A549 (cell line): ENCODE data around the gene UBB. TPM values are rescaled to one million over a fixed set of nuclear protein-coding genes. Genes with fewer than 3 reads are reported as not detected.

Experiments used
- ATAC-seq, 2 experiments: fragments of 200-7000 bp in 1 of 2; fragments of >200 bp in 1 of 2; cut with Nextera tagmentation in 1 of 2; cut with Tn5 transposase in 1 of 2; 3 replicates each; pipeline versions ENCODE4 v1.8.0 to v1.9.1; 2018 to 2020; ENCODE audit warnings: mild to moderate bottlenecking in 1 of 2, moderate library complexity in 1 of 2
- CTCF ChIA-PET: fragments of 300-600 bp; sonication (Branson Sonifier 250); formaldehyde crosslinking; extraction: SDS; loops from one replicate; lab custom pipeline; 2021; ENCODE audit warnings: antibody characterized with exemption, inconsistent platforms; lab: Yijun Ruan, JAX
- POLR2A ChIA-PET: fragments of 350-600 bp; formaldehyde crosslinking; extraction: SDS; loops from one replicate; lab custom pipeline; 2021; ENCODE audit warnings: antibody characterized with exemption, inconsistent platforms; lab: Yijun Ruan, JAX
- DNase-seq, 2 experiments: peaks; one replicate each; pipeline versions ENCODE4 v3.0.0 to v3.0.0-alpha.2; 2011 to 2016; ENCODE audit warnings: low read depth in 1 of 2, low spot score in 1 of 2
- FAIRE-seq: peaks from 2 replicates; lab custom pipeline; 2011; peaks lifted over from hg19 to GRCh38; lab: Jason Lieb, UNC
- H3K27ac ChIP-seq, 2 experiments: fragments of >200 bp; sonication (Bioruptor Twin); formaldehyde crosslinking; 3 replicates each; pipeline ENCODE4 v1.5.1; 2016 to 2017
- H3K4me1 ChIP-seq: fragments of >200 bp; sonication (Bioruptor Twin); formaldehyde crosslinking; 3 replicates; pipeline ENCODE4 v1.6.1; 2016
- H3K4me2 ChIP-seq: fragments of >200 bp; sonication (Bioruptor Twin); formaldehyde crosslinking; 3 replicates; pipeline ENCODE4 v1.6.1; 2016
- H3K4me3 ChIP-seq: fragments of >200 bp; sonication (Bioruptor Twin); formaldehyde crosslinking; 3 replicates; pipeline ENCODE4 v1.5.1; 2016
- H3K9me3 ChIP-seq: fragments of >200 bp; sonication (Bioruptor Twin); formaldehyde crosslinking; 3 replicates; pipeline ENCODE4 v1.6.1; 2016
- CBX2 ChIP-seq: fragments of 200-600 bp; sonication (generic); IDR thresholded peaks from 2 replicates; pipeline ENCODE4 v1.6.1; 2016; ENCODE audit warnings: low read depth, mild to moderate bottlenecking, borderline replicate concordance
- CBX8 ChIP-seq: fragments of 200-600 bp; sonication (generic); IDR thresholded peaks from 2 replicates; pipeline ENCODE4 v1.6.1; 2016
- CEBPB ChIP-seq, 2 experiments: fragments of >200 bp in 1 of 2; sonication (Bioruptor Twin) in 1 of 2; formaldehyde crosslinking in 1 of 2; IDR thresholded peaks; 2 replicates each; pipeline ENCODE4 v1.6.1; 2012 to 2016
- CHD2 ChIP-seq: fragments of 150-350 bp; IDR thresholded peaks from 2 replicates; pipeline ENCODE4 v1.6.1; 2014; ENCODE audit warnings: low read length; ENCODE audit not compliant: partially characterized antibody
- EHMT2 ChIP-seq: fragments of 200-600 bp; sonication (generic); IDR thresholded peaks from 2 replicates; pipeline ENCODE4 v1.6.1; 2016; ENCODE audit warnings: antibody characterized with exemption, low read depth, mild to moderate bottlenecking, moderate library complexity
- ELK1 ChIP-seq: fragments of 150-350 bp; IDR thresholded peaks from 2 replicates; pipeline ENCODE4 v1.6.1; 2014; ENCODE audit warnings: low read depth, mild to moderate bottlenecking, low read length
- ESRRA ChIP-seq: fragments of 150-350 bp; IDR thresholded peaks from 2 replicates; pipeline ENCODE4 v1.6.1; 2014; ENCODE audit warnings: mild to moderate bottlenecking, low read length, borderline replicate concordance
- FOSB ChIP-seq: fragments of 250-450 bp; sonication (Bioruptor Pico); IDR thresholded peaks from 2 replicates; pipeline ENCODE4 v1.5.0; 2020; ENCODE audit warnings: mild to moderate bottlenecking, moderate library complexity
- FOSL2 ChIP-seq, 2 experiments: fragments of 450-650 bp in 1 of 2; fragments of >200 bp in 1 of 2; sonication (Bioruptor Twin) in 1 of 2; formaldehyde crosslinking; IDR thresholded peaks; 2 replicates each; pipeline versions ENCODE4 v1.5.0 to v1.6.1; 2016 to 2020; ENCODE audit warnings: mild to moderate bottlenecking in 1 of 2, moderate library complexity in 1 of 2
- HEYL ChIP-seq: fragments of 250-450 bp; sonication (Bioruptor Pico); IDR thresholded peaks from 2 replicates; pipeline ENCODE4 v1.8.0; 2021; ENCODE audit warnings: mild to moderate bottlenecking, moderate library complexity
- HOXA7 ChIP-seq: fragments of 250-450 bp; sonication (Bioruptor Pico); IDR thresholded peaks from 2 replicates; pipeline ENCODE4 v1.5.0; 2020; ENCODE audit warnings: mild to moderate bottlenecking, moderate library complexity
- HOXB5 ChIP-seq: fragments of 250-450 bp; sonication (Bioruptor Pico); IDR thresholded peaks from 2 replicates; pipeline ENCODE4 v1.5.0; 2020; ENCODE audit warnings: mild to moderate bottlenecking, moderate library complexity
- JUN ChIP-seq, 2 experiments: fragments of >200 bp; sonication (Bioruptor Twin); formaldehyde crosslinking; IDR thresholded peaks; 2 replicates in 1 of 2; 3 replicates in 1 of 2; pipeline ENCODE4 v1.6.1; 2016 to 2017
- JUNB ChIP-seq: fragments of >200 bp; sonication (Bioruptor Twin); formaldehyde crosslinking; IDR thresholded peaks from 2 replicates; pipeline ENCODE4 v1.6.1; 2016
- KDM5A ChIP-seq: fragments of 200-600 bp; sonication (generic); IDR thresholded peaks from 2 replicates; pipeline ENCODE4 v1.6.1; 2016; ENCODE audit warnings: antibody characterized with exemption, mild to moderate bottlenecking
- MAFK ChIP-seq: fragments of 450-650 bp; IDR thresholded peaks from 2 replicates; pipeline ENCODE4 v1.6.1; 2014; ENCODE audit not compliant: partially characterized antibody
- MAX ChIP-seq: IDR thresholded peaks from 2 replicates; pipeline ENCODE4 v1.6.1; 2012
- MAZ ChIP-seq: fragments of 150-350 bp; IDR thresholded peaks from 2 replicates; pipeline ENCODE4 v1.6.1; 2014; ENCODE audit warnings: antibody characterized with exemption, low read depth, low read length, borderline replicate concordance
- MYC ChIP-seq: IDR thresholded peaks from 2 replicates; pipeline ENCODE4 v1.6.1; 2012; ENCODE audit warnings: mild to moderate bottlenecking, inconsistent platforms, low read length, improper control_type of control experiment, borderline replicate concordance
- NPAS2 ChIP-seq: fragments of 250-450 bp; sonication (Bioruptor Pico); IDR thresholded peaks from 2 replicates; pipeline ENCODE4 v1.8.0; 2022; ENCODE audit warnings: mild to moderate bottlenecking, moderate library complexity, borderline replicate concordance
- POLR2AphosphoS2 ChIP-seq: conservative IDR thresholded peaks from 2 replicates; pipeline ENCODE4 v1.6.1; 2012; ENCODE audit warnings: low read length, improper control_type of control experiment, inconsistent platforms
- RARB ChIP-seq: fragments of 250-450 bp; sonication (Bioruptor Pico); IDR thresholded peaks from 2 replicates; pipeline ENCODE4 v1.8.0; 2021; ENCODE audit warnings: mild to moderate bottlenecking, moderate library complexity
- RCOR1 ChIP-seq: fragments of 150-350 bp; IDR thresholded peaks from 2 replicates; pipeline ENCODE4 v1.6.1; 2014; ENCODE audit warnings: antibody characterized with exemption, low read length, low read depth
- RFX5 ChIP-seq: fragments of 450-650 bp; IDR thresholded peaks from 2 replicates; pipeline ENCODE4 v1.7.1; 2014; ENCODE audit warnings: antibody characterized with exemption, mild to moderate bottlenecking, moderate library complexity
- SMC3 ChIP-seq: fragments of >200 bp; sonication (Bioruptor Twin); formaldehyde crosslinking; IDR thresholded peaks from 3 replicates; pipeline ENCODE4 v1.6.1; 2018; ENCODE audit warnings: inconsistent platforms
- SREBF2 ChIP-seq: fragments of 450-650 bp; IDR thresholded peaks from 2 replicates; pipeline ENCODE4 v1.6.1; 2014; ENCODE audit warnings: mild to moderate bottlenecking, moderate library complexity
- TP53 ChIP-seq: fragments of 250-450 bp; sonication (Bioruptor Pico); IDR thresholded peaks from 2 replicates; pipeline ENCODE4 v1.5.0; 2021; ENCODE audit warnings: mild to moderate bottlenecking, moderate library complexity
- ZC3H11A ChIP-seq: fragments of 450-650 bp; IDR thresholded peaks from 2 replicates; pipeline ENCODE4 v1.6.1; 2014; ENCODE audit warnings: antibody characterized with exemption, mild to moderate bottlenecking
- ZFP36 ChIP-seq: fragments of 450-650 bp; IDR thresholded peaks from 2 replicates; pipeline ENCODE4 v1.6.1; 2014; ENCODE audit warnings: borderline replicate concordance; ENCODE audit not compliant: partially characterized antibody
- ZNF302 ChIP-seq: fragments of 250-450 bp; sonication (Bioruptor Pico); IDR thresholded peaks from 2 replicates; pipeline ENCODE4 v1.9.0; 2021; ENCODE audit warnings: inconsistent platforms, mild to moderate bottlenecking, moderate library complexity
- WGBS: methylation state at CpG from one replicate; pipeline ENCODE4 v1.1.6; 2017; ENCODE audit errors: missing lambda C conversion rate; 5-methylcytosine and 5-hydroxymethylcytosine counted together
- polyA plus RNA-seq, 4 experiments: library from polyadenylated mRNA; depleted of rRNA in 3 of 4; stranded (reverse); fragments of >200 nt; fragmentation: RNase III in 1 of 4; extraction: RNeasy Plus Mini Kit Qiagen cat#74134 plus additional on column Dnase treatment in 1 of 4; gene quantifications; 2 replicates in 3 of 4; 3 replicates in 1 of 4; pipeline ENCODE4 v1.2.3, GENCODE V29; 2011 to 2017
- TF ChIP-seq, protein P1 (sequence below): IDR thresholded peaks from 2 replicates; pipeline ENCODE4 v1.6.1; 2012; ENCODE audit warnings: low read depth, borderline replicate concordance
- TF ChIP-seq, protein P2 (sequence below): fragments of 200-600 bp; sonication (generic); IDR thresholded peaks from 2 replicates; pipeline ENCODE4 v1.6.1; 2016; ENCODE audit warnings: antibody characterized with exemption, mild to moderate bottlenecking, moderate library complexity
- TF ChIP-seq, protein P3 (sequence below): fragments of 250-450 bp; sonication (Bioruptor Pico); IDR thresholded peaks from 2 replicates; pipeline ENCODE4 v1.5.0; 2021; ENCODE audit warnings: mild to moderate bottlenecking, moderate library complexity, borderline replicate concordance

Gene UBB
- polyA plus RNA-seq, 2 of the 4 experiments (the other 2 are of a cell fraction): 2,404 to 2,851 TPM

DNA sequence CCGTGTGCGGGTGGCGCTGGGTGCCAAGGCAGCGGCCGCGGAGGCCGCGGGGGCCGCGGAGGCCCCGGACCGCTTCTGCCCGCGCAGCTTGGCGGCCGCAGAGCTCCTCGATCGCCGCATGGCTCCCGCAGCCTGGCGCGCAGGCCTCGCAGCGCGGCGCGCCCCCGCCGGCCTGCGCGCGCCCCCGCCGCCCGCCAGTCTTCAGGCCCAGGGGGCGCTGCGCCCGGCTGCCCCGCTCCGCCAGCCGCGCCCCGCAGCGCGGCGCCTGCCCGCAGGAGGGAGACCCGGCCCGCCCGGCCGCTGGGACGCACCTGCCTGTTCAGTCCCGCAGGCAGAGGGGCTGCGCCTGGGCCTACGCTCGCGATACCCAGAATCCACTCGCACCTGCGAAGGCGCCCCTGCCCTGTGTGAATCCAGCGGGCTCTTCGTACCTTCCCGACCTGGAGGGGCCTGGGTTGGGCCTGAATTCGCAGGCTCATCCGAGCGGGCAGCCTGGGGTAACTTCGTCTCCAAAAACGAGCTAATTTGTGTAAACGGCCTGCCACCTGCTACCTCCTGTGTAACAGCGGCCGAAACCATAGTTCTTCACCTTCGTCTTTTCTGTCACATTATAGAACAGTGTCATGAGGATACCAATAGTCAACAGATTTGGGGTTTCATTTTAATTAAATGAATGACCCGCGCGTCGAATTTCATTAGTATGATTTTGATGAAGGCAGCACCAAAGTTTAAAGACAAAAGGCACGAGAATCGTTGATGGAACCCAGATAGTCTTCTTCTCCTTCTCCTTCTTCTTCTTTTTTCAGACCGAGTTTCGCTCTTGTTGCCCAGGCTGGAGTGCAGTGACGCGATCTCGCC, 27.3 kb upstream of the UBB start, which contains the start of gene CENPV:
TSS of gene CENPV (minus strand) at position 153 of the 858 bp plus-strand sequence. CDS start at position 120, 33 bp downstream.
- Histone ChIP-seq H3K4me2 (peak within 1 kb of the TSS; percentile 93), H3K9me3 (no peaks in the 10 kb centered on the region), H3K4me1 (peaks cover 12% of the 10 kb centered on the region), H3K4me3 (peak within 1 kb of the TSS; percentile 71), H3K27ac (peak within 1 kb of the TSS; percentile 87 to 96)
- ChIA-PET CTCF (interaction anchor here (0.6 to 9.4 kb wide), 40 partner anchors 11 to 284 kb away, joined by 3 to 163 read pairs (median 4); partner anchors contain the start of gene PIGL), POLR2A (interaction anchor here (0.5 to 4.6 kb wide), 20 partner anchors 9 to 236 kb away, joined by 3 to 57 read pairs (median 5); partner anchors contain the start of genes LRRC75A, NCOR1 and UBB)
- ATAC-seq: peak; percentile 80 to 89
- 63% methylated on average over 28 of the region's 83 CpGs for WGBS
- peak; percentile 72 to 91 for DNase-seq
- no peak for FAIRE-seq
- TF ChIP-seq CBX2: no peak
- no peak for TF ChIP-seq ESRRA
- no peak for TF ChIP-seq CBX8
- no peak for TF ChIP-seq RFX5
- 0 out of 2 replicates have a peak, but pooled peaks have one; percentile 35 for TF ChIP-seq MAX
- no peak for TF ChIP-seq MAZ
- TF ChIP-seq TP53 (CRISPR knock-in tag): 0 out of 2 replicates have a peak, but pooled peaks have one; percentile 19
- no peak for TF ChIP-seq JUNB
- TF ChIP-seq MYC: peak; percentile 74
- TF ChIP-seq ZFP36: no peak
- no peak for TF ChIP-seq MAFK
- TF ChIP-seq, protein P1, sequence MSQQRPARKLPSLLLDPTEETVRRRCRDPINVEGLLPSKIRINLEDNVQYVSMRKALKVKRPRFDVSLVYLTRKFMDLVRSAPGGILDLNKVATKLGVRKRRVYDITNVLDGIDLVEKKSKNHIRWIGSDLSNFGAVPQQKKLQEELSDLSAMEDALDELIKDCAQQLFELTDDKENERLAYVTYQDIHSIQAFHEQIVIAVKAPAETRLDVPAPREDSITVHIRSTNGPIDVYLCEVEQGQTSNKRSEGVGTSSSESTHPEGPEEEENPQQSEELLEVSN: no peak; the same call in none of the 2 replicates
- TF ChIP-seq, protein P2, sequence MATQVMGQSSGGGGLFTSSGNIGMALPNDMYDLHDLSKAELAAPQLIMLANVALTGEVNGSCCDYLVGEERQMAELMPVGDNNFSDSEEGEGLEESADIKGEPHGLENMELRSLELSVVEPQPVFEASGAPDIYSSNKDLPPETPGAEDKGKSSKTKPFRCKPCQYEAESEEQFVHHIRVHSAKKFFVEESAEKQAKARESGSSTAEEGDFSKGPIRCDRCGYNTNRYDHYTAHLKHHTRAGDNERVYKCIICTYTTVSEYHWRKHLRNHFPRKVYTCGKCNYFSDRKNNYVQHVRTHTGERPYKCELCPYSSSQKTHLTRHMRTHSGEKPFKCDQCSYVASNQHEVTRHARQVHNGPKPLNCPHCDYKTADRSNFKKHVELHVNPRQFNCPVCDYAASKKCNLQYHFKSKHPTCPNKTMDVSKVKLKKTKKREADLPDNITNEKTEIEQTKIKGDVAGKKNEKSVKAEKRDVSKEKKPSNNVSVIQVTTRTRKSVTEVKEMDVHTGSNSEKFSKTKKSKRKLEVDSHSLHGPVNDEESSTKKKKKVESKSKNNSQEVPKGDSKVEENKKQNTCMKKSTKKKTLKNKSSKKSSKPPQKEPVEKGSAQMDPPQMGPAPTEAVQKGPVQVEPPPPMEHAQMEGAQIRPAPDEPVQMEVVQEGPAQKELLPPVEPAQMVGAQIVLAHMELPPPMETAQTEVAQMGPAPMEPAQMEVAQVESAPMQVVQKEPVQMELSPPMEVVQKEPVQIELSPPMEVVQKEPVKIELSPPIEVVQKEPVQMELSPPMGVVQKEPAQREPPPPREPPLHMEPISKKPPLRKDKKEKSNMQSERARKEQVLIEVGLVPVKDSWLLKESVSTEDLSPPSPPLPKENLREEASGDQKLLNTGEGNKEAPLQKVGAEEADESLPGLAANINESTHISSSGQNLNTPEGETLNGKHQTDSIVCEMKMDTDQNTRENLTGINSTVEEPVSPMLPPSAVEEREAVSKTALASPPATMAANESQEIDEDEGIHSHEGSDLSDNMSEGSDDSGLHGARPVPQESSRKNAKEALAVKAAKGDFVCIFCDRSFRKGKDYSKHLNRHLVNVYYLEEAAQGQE: peak; percentile 70
- no peak for TF ChIP-seq NPAS2 (CRISPR knock-in tag)
- no peak for TF ChIP-seq FOSL2 (IDR thresholded peaks at IDR 0.05)
- TF ChIP-seq FOSL2 (CRISPR knock-in tag; IDR thresholded peaks at IDR 0.05): no peak; the same call in 1 of the 2 replicates
- peak; percentile 85 for TF ChIP-seq CHD2
- no peak for TF ChIP-seq HEYL (CRISPR knock-in tag)
- TF ChIP-seq HOXB5 (CRISPR knock-in tag): no peak
- TF ChIP-seq, protein P3, sequence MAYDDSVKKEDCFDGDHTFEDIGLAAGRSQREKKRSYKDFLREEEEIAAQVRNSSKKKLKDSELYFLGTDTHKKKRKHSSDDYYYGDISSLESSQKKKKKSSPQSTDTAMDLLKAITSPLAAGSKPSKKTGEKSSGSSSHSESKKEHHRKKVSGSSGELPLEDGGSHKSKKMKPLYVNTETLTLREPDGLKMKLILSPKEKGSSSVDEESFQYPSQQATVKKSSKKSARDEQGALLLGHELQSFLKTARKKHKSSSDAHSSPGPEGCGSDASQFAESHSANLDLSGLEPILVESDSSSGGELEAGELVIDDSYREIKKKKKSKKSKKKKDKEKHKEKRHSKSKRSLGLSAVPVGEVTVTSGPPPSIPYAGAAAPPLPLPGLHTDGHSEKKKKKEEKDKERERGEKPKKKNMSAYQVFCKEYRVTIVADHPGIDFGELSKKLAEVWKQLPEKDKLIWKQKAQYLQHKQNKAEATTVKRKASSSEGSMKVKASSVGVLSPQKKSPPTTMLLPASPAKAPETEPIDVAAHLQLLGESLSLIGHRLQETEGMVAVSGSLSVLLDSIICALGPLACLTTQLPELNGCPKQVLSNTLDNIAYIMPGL (CRISPR knock-in tag): peak; percentile 28; the same call in 1 of the 2 replicates
- peak; percentile 40 to 86; a peak in 3 of 5 replicates for TF ChIP-seq JUN (IDR thresholded peaks at IDR 0.05)
- TF ChIP-seq RCOR1: no peak
- no peak for TF ChIP-seq ZC3H11A
- no peak for TF ChIP-seq CEBPB (IDR thresholded peaks at IDR 0.05)
- TF ChIP-seq HOXA7 (CRISPR knock-in tag): no peak
- TF ChIP-seq FOSB (CRISPR knock-in tag): no peak
- TF ChIP-seq RARB (CRISPR knock-in tag): no peak
- TF ChIP-seq EHMT2: no peak
- TF ChIP-seq ZNF302 (CRISPR knock-in tag): no peak
- TF ChIP-seq SMC3: peak; percentile 42; the same call in 2 of the 3 replicates
- TF ChIP-seq POLR2AphosphoS2: no peak
- TF ChIP-seq KDM5A: no peak
- no peak for TF ChIP-seq SREBF2
- TF ChIP-seq ELK1: no peak
